Lung (tissue), 12 donors: ENCODE measurements around the gene DIRAS2. TPM values are rescaled to one million over a fixed set of nuclear protein-coding genes. Genes with fewer than 3 reads are reported as not detected.
"Not testable (repeated sequence)": the region's sequence is repeated elsewhere in the genome, so short reads cannot be mapped to it uniquely, and the experiment has no call there.

ENCODE experiments used
- ATAC-seq: fragments of 200-7000 bp; cut with Tn5 transposase; one replicate; pipeline ENCODE4 v1.9.1; 2020; ENCODE audit warnings: moderate number of reproducible peaks; ENCODE audit not compliant: insufficient read depth, low FRiP score
- DNase-seq, 3 donors: peaks; one replicate each; pipeline ENCODE4 v3.0.0-alpha.2; 2013 to 2017
- H3K27ac ChIP-seq, 2 donors: one replicate each; pipeline ENCODE4 v1.5.1; 2013; ENCODE audit warnings: mild to moderate bottlenecking in 2 of 2, moderate library complexity in 2 of 2, control low read depth in 1 of 2, inconsistent platforms in 1 of 2, low read depth in 1 of 2, low read length in 1 of 2
- H3K27me3 ChIP-seq, 3 donors: one replicate each; pipeline ENCODE4 v1.5.1; 2013; ENCODE audit warnings: low read length in 2 of 3; ENCODE audit not compliant: control insufficient read depth in 3 of 3, insufficient read depth in 3 of 3
- H3K36me3 ChIP-seq, 4 donors: one replicate each; pipeline ENCODE4 v1.5.1; 2013; ENCODE audit warnings: low read length in 4 of 4, mild to moderate bottlenecking in 1 of 4, moderate library complexity in 1 of 4; ENCODE audit not compliant: control insufficient read depth in 4 of 4, insufficient read depth in 4 of 4
- H3K4me1 ChIP-seq, 5 donors: one replicate each; pipeline ENCODE4 v1.5.1; 2013; ENCODE audit warnings: low read length in 5 of 5, mild to moderate bottlenecking in 2 of 5, moderate library complexity in 1 of 5; ENCODE audit not compliant: control insufficient read depth in 5 of 5, insufficient read depth in 5 of 5
- H3K4me3 ChIP-seq: one replicate; pipeline ENCODE4 v1.5.1; 2013; ENCODE audit warnings: mild to moderate bottlenecking, control low read depth, moderate library complexity
- H3K9ac ChIP-seq, 2 donors: one replicate each; pipeline ENCODE4 v1.5.1; 2013; ENCODE audit warnings: low read length in 2 of 2, control low read depth in 1 of 2; ENCODE audit not compliant: insufficient read depth in 1 of 2
- H3K9me3 ChIP-seq, 4 donors: one replicate each; pipeline ENCODE4 v1.5.1; 2013; ENCODE audit warnings: low read length in 3 of 4, mild to moderate bottlenecking in 1 of 4, moderate library complexity in 1 of 4; ENCODE audit not compliant: control insufficient read depth in 4 of 4, insufficient read depth in 3 of 4
- WGBS, 2 donors: extraction: QIAGEN DNeasy Blood & Tissue Kit; methylation state at CpG; one replicate each; pipeline ENCODE4 v1.1.7; 2013; 5-methylcytosine and 5-hydroxymethylcytosine counted together
- polyA plus RNA-seq, 2 donors: library from polyadenylated mRNA; stranded (reverse); fragments of 200-250 nt; gene quantifications; one replicate each; pipeline ENCODE4 v1.2.1, GENCODE V29; 2013
- total RNA-seq, 2 donors: library from RNA; depleted of rRNA in 1 of 2; stranded (reverse); fragments of >200 nt in 1 of 2; gene quantifications; one replicate each; pipeline ENCODE4 v1.2.1, GENCODE V29; 2014 to 2021
- TF ChIP-seq, protein P1 (sequence below): IDR thresholded peaks from 2 replicates; pipeline ENCODE4 v1.5.1; 2012; ENCODE audit warnings: mild to moderate bottlenecking; ENCODE audit errors: control extremely low read depth, extremely low read depth
- donor health status: control.
- donor health status: control.
- donor health status: Bipolar disorder and iron deficiency.
- donor health status: healthy.
- donor health status: DM: yes; HTN: yes; CAD: no.

DIRAS2 gene
- total and polyA plus RNA-seq, 4 donors = 0.02 to 0.61 (median 0.20) TPM

GRCh38 chr9:90658783-90659182 is 16.2 kb upstream of the DIRAS2 start:
- peaks cover 0 to 3% (median 0%) of the 10 kb centered on the region in 4 donors for H3K9me3 ChIP-seq
- peaks cover 0 to 2% (median 0%) of the 10 kb centered on the region in 3 donors for H3K27me3 ChIP-seq
- H3K27ac ChIP-seq = no peak overlapping the region
- ATAC-seq (no peak), DNase-seq (no peak)
- no peak overlapping the region for H3K4me3 ChIP-seq
- WGBS, 2 donors = 88 to 94% methylated on average over 4 of the region's 4 CpGs
- no peaks in the 10 kb centered on the region for H3K36me3 ChIP-seq
- H3K9ac ChIP-seq = no peak overlapping the region
- no peaks in the 10 kb centered on the region for H3K4me1 ChIP-seq
- TF ChIP-seq, protein P1, sequence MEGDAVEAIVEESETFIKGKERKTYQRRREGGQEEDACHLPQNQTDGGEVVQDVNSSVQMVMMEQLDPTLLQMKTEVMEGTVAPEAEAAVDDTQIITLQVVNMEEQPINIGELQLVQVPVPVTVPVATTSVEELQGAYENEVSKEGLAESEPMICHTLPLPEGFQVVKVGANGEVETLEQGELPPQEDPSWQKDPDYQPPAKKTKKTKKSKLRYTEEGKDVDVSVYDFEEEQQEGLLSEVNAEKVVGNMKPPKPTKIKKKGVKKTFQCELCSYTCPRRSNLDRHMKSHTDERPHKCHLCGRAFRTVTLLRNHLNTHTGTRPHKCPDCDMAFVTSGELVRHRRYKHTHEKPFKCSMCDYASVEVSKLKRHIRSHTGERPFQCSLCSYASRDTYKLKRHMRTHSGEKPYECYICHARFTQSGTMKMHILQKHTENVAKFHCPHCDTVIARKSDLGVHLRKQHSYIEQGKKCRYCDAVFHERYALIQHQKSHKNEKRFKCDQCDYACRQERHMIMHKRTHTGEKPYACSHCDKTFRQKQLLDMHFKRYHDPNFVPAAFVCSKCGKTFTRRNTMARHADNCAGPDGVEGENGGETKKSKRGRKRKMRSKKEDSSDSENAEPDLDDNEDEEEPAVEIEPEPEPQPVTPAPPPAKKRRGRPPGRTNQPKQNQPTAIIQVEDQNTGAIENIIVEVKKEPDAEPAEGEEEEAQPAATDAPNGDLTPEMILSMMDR = no peak

DNA sequence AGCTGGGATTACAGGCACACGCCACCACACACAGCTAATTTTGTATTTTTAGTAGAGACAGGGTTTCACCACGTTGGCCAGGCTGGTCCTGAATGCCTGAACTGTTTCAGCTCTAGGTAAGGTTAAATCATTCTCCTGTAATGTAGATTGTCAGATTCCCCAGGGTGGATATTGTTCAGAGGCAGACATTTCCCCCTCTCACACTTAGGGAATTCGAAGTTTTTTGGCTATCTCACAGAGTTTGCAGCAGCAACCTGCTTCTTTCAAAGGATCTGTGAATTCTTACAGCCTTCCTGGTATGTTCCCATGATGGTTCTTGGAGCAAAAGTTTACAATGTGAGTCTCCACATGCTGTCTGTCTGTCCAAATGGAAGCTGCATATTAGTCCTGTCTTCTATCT is 15.6 kb upstream of the DIRAS2 start:
- Histone ChIP-seq H3K27ac (no peak overlapping the region), H3K27me3 (peaks cover 0 to 2% (median 0%) of the 10 kb centered on the region in 3 donors), H3K36me3 (no peaks in the 10 kb centered on the region), H3K9ac (no peak overlapping the region), H3K4me3 (no peak overlapping the region), H3K9me3 (no peaks in the 10 kb centered on the region), H3K4me1 (no peaks in the 10 kb centered on the region)
- TF ChIP-seq, protein P1 = no peak
- WGBS, 2 donors = 64 to 72% methylated on average over 3 of the region's 3 CpGs
- no peak for DNase-seq
- no peak for ATAC-seq

DNA sequence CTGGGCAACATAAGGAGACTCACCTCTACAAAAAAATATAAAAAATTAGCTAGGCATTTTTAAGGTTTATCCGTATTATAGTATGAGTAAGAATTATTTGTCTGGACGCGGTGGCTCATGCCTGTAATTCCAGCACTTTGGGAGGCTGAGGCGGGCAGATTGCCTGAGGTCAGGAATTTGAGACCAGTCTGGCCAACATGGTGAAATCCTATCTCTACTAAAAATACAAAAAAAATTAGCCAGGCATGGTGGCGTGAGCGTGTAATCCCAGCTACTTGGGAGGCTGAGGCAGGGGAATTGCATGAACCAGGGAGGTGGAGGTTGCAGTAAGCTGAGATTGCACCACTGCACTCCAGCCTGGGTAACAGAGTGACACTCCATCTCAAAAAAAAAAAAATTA is 14.3 kb upstream of the DIRAS2 start:
- ATAC-seq, H3K27ac ChIP-seq, H3K9me3 ChIP-seq, H3K36me3 ChIP-seq, H3K27me3 ChIP-seq, H3K9ac ChIP-seq, H3K4me1 ChIP-seq, DNase-seq, H3K4me3 ChIP-seq: not testable (repeated sequence)
- 94% methylated on average over 6 of the region's 6 CpGs for WGBS, 2 donors

DNA sequence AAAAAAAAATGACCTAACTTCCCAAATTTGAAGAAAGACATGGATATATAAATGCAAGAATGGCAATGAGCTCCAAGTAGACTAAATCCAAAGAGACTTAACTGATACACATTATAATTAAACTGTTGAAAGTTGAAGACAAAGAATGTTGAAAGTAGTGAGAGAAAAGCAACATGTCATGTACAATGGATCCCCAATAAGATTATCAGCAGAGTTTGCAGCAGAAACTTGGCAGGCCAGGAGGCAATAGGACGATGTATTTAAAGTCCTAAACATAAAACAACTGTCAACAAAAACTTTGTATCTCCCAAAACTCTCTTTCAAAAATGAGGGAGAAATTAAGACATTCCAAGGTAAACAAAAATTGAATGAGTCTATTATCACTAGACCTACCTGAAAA is 8.6 kb upstream of the DIRAS2 start:
- Histone ChIP-seq H3K4me3 (no peak overlapping the region), H3K9ac (no peak overlapping the region), H3K9me3 (no peaks in the 10 kb centered on the region), H3K36me3 (no peaks in the 10 kb centered on the region), H3K4me1 (no peaks in the 10 kb centered on the region), H3K27ac (no peak overlapping the region), H3K27me3 (peaks cover 0 to 4% (median 0%) of the 10 kb centered on the region in 3 donors)
- ATAC-seq (no peak), DNase-seq (no peak)
- TF ChIP-seq, protein P1 = no peak
- WGBS, 2 donors = 84 to 88% methylated on average over 1 of the region's 1 CpG
